Measurements from ENCODE around the gene TOR1B.

Gene TOR1B

DNA sequence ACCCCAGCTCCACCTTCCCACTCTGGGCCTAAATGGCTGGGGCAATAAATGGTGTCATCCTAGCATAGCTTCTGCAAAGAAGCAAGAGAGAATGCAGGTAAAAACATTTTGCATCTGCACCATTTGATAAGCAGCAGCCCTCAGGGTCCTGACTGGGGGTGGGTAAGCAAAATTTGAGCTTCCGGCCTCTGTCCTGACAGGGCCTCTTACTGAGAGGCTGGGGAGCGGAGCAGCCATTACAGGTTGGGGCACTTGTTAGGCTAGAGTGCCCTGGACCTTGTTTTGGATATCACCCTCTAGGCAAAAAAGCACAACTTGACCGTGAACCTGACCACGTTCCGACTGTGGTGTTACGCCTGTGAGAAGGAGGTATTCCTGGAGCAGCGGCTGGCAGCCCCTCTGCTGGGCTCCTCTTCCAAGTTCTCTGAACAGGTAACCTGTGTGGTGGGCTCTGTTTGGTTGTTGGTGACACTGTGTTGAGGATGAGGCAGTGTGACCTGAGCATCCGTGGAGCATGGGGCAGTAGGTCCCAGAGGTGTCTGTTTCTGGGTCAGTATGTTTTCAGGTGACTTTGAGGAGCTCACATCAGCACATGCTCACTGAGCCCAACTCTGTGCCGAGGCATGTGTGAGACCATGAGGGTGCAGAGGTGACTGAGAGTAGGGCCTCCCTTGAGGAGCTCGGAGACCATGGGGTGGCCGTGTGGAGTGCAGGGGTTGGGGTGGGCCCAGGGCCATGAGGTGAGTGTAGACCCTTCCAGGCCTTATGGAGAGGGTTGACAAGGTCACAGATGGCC, 55.4 kb downstream of the TOR1B start:
- Histone ChIP-seq H3K27ac (ENCODE audit: low read depth, low read length) (no peak overlapping the region), H3K79me2 (ENCODE audit: insufficient read depth, low read length) (no peaks in the 10 kb centered on the region), H3K27me3 (ENCODE audit: low read length) (no peaks in the 10 kb centered on the region), H4K20me1 (ENCODE audit: low read depth, low read length) (no peaks in the 10 kb centered on the region), H3K4me3 (ENCODE audit: insufficient read depth, low read length, poor library complexity, severe bottlenecking) (no peak overlapping the region), H3K4me2 (ENCODE audit: low read depth, low read length, poor library complexity, severe bottlenecking) (no peak overlapping the region), H2AFZ (ENCODE audit: low read depth, low read length, severe bottlenecking) (no peak overlapping the region), H3K9ac (ENCODE audit: low read length) (no peak overlapping the region), H3F3A (ENCODE audit: insufficient read depth) (no peaks in the 10 kb centered on the region), H3K9me3 (ENCODE audit: insufficient read depth, low read length) (no peaks in the 10 kb centered on the region), H3K36me3 (ENCODE audit: low read length) (no peaks in the 10 kb centered on the region), H3K9me2 (replicated peaks; ENCODE audit: insufficient read depth, low read length) (no peaks in the 10 kb centered on the region)
- TF ChIP-seq EZH2phosphoT487 (conservative IDR thresholded peaks at IDR 0.05; ENCODE audit: low read length): no peak
- no peak for TF ChIP-seq CTCF (IDR thresholded peaks at IDR 0.05; ENCODE audit: insufficient read depth, low read length, poor library complexity, severe bottlenecking)
